ENCODE data around the gene EHMT1. TPM values are rescaled to one million over a fixed set of nuclear protein-coding genes. Genes with fewer than 3 reads are reported as not detected.

EHMT1 gene
- total and polyA plus RNA-seq, 9 of the 15 experiments (the other 6 are each of a cell fraction or from before 2014, with no cell fraction given) = 2.2 to 76.0 (median 36.4) TPM

DNA sequence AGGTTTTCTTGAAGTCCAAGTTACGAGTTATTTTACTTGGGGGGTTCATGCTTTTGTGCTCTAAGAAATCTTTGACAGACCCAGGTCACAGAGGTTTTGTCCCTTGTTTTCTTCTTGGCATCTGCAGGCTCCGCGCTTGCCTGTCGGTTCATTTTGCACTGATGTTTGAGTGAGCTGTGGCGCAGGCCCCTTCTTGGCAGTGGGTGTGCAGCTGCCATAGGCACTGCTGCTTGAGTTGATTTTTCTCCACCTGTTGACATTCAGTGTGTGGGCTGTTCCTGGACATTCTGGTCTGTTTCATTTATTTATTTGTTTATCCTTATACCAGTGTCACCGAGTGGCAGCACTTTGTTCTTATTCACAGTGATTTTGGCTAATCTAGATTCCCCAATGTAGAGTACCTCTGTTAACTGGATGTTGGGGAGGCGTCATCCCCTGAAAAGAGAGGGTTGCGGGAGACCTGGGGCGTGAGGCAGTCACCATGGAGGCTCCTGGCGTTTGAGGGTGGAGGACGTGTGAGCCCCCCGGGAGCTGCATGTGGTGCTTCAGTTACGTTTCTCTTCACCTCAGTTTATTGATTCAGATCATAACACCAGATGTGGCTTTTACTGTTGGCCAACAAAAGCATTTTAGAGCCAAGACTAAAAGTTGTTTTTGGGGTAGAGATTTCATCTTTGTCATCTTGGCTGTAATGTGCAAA, 137.4 kb downstream of the EHMT1 start (continued):
- no peak for TF ChIP-seq ZNF253 (CRISPR knock-in tag; conservative IDR thresholded peaks at IDR 0.05)
- TF ChIP-seq, protein P1, sequence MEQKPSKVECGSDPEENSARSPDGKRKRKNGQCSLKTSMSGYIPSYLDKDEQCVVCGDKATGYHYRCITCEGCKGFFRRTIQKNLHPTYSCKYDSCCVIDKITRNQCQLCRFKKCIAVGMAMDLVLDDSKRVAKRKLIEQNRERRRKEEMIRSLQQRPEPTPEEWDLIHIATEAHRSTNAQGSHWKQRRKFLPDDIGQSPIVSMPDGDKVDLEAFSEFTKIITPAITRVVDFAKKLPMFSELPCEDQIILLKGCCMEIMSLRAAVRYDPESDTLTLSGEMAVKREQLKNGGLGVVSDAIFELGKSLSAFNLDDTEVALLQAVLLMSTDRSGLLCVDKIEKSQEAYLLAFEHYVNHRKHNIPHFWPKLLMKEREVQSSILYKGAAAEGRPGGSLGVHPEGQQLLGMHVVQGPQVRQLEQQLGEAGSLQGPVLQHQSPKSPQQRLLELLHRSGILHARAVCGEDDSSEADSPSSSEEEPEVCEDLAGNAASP (IDR thresholded peaks at IDR 0.05) = no peak
- TF ChIP-seq PRMT5 (CRISPR knock-in tag; IDR thresholded peaks at IDR 0.05) = no peak
- no peak for TF ChIP-seq KLF16 (IDR thresholded peaks at IDR 0.05)
- TF ChIP-seq L3MBTL2 (IDR thresholded peaks at IDR 0.05) = no peak
- TF ChIP-seq ZNF551 (CRISPR knock-in tag; IDR thresholded peaks at IDR 0.05) = no peak
- TF ChIP-seq ZNF780A (CRISPR knock-in tag; IDR thresholded peaks at IDR 0.05) = no peak
- TF ChIP-seq, protein P2, sequence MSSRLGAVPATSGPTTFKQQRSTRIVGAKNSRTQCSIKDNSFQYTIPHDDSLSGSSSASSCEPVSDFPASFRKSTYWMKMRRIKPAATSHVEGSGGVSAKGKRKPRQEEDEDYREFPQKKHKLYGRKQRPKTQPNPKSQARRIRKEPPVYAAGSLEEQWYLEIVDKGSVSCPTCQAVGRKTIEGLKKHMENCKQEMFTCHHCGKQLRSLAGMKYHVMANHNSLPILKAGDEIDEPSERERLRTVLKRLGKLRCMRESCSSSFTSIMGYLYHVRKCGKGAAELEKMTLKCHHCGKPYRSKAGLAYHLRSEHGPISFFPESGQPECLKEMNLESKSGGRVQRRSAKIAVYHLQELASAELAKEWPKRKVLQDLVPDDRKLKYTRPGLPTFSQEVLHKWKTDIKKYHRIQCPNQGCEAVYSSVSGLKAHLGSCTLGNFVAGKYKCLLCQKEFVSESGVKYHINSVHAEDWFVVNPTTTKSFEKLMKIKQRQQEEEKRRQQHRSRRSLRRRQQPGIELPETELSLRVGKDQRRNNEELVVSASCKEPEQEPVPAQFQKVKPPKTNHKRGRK (tag; IDR thresholded peaks at IDR 0.05) = no peak
- TF ChIP-seq PHF21A (IDR thresholded peaks at IDR 0.05; ENCODE audit: borderline replicate concordance, low read depth) = no peak
- TF ChIP-seq NR3C1 (CRISPR knock-in tag; IDR thresholded peaks at IDR 0.05) = no peak
- TF ChIP-seq, protein P3, sequence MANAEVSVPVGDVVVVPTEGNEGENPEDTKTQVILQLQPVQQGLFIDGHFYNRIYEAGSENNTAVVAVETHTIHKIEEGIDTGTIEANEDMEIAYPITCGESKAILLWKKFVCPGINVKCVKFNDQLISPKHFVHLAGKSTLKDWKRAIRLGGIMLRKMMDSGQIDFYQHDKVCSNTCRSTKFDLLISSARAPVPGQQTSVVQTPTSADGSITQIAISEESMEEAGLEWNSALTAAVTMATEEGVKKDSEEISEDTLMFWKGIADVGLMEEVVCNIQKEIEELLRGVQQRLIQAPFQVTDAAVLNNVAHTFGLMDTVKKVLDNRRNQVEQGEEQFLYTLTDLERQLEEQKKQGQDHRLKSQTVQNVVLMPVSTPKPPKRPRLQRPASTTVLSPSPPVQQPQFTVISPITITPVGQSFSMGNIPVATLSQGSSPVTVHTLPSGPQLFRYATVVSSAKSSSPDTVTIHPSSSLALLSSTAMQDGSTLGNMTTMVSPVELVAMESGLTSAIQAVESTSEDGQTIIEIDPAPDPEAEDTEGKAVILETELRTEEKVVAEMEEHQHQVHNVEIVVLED (CRISPR knock-in tag; IDR thresholded peaks at IDR 0.05) = no peak
- TF ChIP-seq PHB2 (IDR thresholded peaks at IDR 0.05; ENCODE audit: low read depth) = no peak
- TF ChIP-seq SRF (CRISPR knock-in tag; IDR thresholded peaks at IDR 0.05) = no peak
- TF ChIP-seq RBFOX2 (IDR thresholded peaks at IDR 0.05; ENCODE audit: low read depth, low read length) = no peak
